SK-N-SH (cell line): ENCODE measurements around the gene FBN2. TPM values are rescaled to one million over a fixed set of nuclear protein-coding genes. Genes with fewer than 3 reads are reported as not detected.

Experiments used
- CTCF ChIA-PET: fragments of 300-600, 350-600 bp; formaldehyde crosslinking; extraction: SDS; loops from one replicate; lab custom pipeline; 2021; lab: Yijun Ruan, JAX
- POLR2A ChIA-PET: fragments of 350-600 bp; sonication (Branson Sonifier 250); formaldehyde crosslinking; extraction: SDS; loops from one replicate; lab custom pipeline; 2020; ENCODE audit warnings: antibody characterized with exemption, inconsistent platforms; lab: Yijun Ruan, JAX
- DNase-seq: peaks from one replicate; pipeline ENCODE4 v3.0.0; 2012
- H2AFZ ChIP-seq: fragments of 200-600 bp; sonication (generic); 2 replicates; pipeline ENCODE4 v1.8.1; 2016; ENCODE audit warnings: antibody characterized with exemption, mild to moderate bottlenecking, low read depth
- H3F3A ChIP-seq: fragments of 200-600 bp; sonication (generic); replicated peaks from 2 replicates; pipeline ENCODE3; 2016; ENCODE audit warnings: antibody characterized with exemption, mild to moderate bottlenecking; ENCODE audit not compliant: insufficient read depth
- H3K27ac ChIP-seq, 2 experiments: fragments of 200-500 bp in 1 of 2; fragments of 200-600 bp in 1 of 2; sonication (Bioruptor generic) in 1 of 2; sonication (generic), shearing (Covaris generic) in 1 of 2; 2 replicates each; pipeline versions ENCODE4 v1.5.1 to v1.6.1; 2014 to 2016; ENCODE audit warnings: low read depth in 2 of 2, inconsistent platforms in 1 of 2, low read length in 1 of 2, mild to moderate bottlenecking in 1 of 2, mixed read lengths in 1 of 2
- H3K27me3 ChIP-seq: fragments of 200-600 bp; sonication (generic), shearing (Covaris generic); 2 replicates; pipeline ENCODE4 v1.6.1; 2016; ENCODE audit warnings: mixed run types; ENCODE audit not compliant: insufficient read depth
- H3K36me3 ChIP-seq, 2 experiments: fragments of 200-500 bp in 1 of 2; fragments of 200-600 bp in 1 of 2; sonication (Bioruptor generic) in 1 of 2; sonication (generic) in 1 of 2; replicated peaks in 1 of 2; 2 replicates each; pipeline versions ENCODE3 to v1.5.1; 2014 to 2016; ENCODE audit warnings: low read length in 1 of 2, mild to moderate bottlenecking in 1 of 2; ENCODE audit not compliant: insufficient read depth in 2 of 2, control insufficient read depth in 1 of 2
- H3K4me1 ChIP-seq, 2 experiments: fragments of 200-500 bp in 1 of 2; fragments of 200-600 bp in 1 of 2; sonication (Bioruptor generic) in 1 of 2; sonication (generic), shearing (Covaris generic) in 1 of 2; 2 replicates each; pipeline versions ENCODE4 v1.5.1 to v1.6.1; 2014 to 2016; ENCODE audit warnings: low read depth in 1 of 2, low read length in 1 of 2, mixed run types in 1 of 2; ENCODE audit not compliant: insufficient read depth in 2 of 2, control insufficient read depth in 1 of 2
- H3K4me2 ChIP-seq: fragments of 200-600 bp; sonication (generic), shearing (Covaris generic); 2 replicates; pipeline ENCODE4 v1.6.1; 2017; ENCODE audit warnings: mixed run types
- H3K4me3 ChIP-seq, 2 experiments: fragments of 200-500 bp in 1 of 2; fragments of 200-600 bp in 1 of 2; sonication (Bioruptor generic) in 1 of 2; sonication (generic), shearing (Covaris generic) in 1 of 2; 2 replicates each; pipeline versions ENCODE4 v1.5.1 to v1.8.1; 2014 to 2016; ENCODE audit warnings: low read depth in 2 of 2, inconsistent platforms in 1 of 2, low read length in 1 of 2, mild to moderate bottlenecking in 1 of 2, mixed read lengths in 1 of 2, moderate library complexity in 1 of 2
- H3K79me2 ChIP-seq: fragments of 200-600 bp; sonication (generic); 2 replicates; pipeline ENCODE4 v1.8.1; 2017; ENCODE audit warnings: mild to moderate bottlenecking; ENCODE audit not compliant: insufficient read depth
- H3K9ac ChIP-seq: fragments of 200-600 bp; sonication (generic); 2 replicates; pipeline ENCODE4 v1.6.1; 2017; ENCODE audit warnings: mixed run types
- H3K9me2 ChIP-seq: fragments of 200-600 bp; sonication (generic); 2 replicates; pipeline ENCODE4 v1.6.1; 2017; ENCODE audit warnings: mixed run types
- H3K9me3 ChIP-seq: fragments of 200-600 bp; sonication (generic); 2 replicates; pipeline ENCODE4 v1.6.1; 2017; ENCODE audit warnings: mixed run types, mild to moderate bottlenecking, moderate library complexity
- H4K20me1 ChIP-seq: fragments of 200-600 bp; sonication (generic); 2 replicates; pipeline ENCODE4 v1.6.1; 2017; ENCODE audit warnings: mild to moderate bottlenecking, mixed run types; ENCODE audit not compliant: insufficient read depth
- CHD2 ChIP-seq: fragments of 150-350 bp; IDR thresholded peaks from 2 replicates; pipeline ENCODE4 v1.6.1; 2018; ENCODE audit warnings: low read length; ENCODE audit not compliant: partially characterized antibody
- CTCF ChIP-seq: fragments of 200-600 bp; sonication (generic); IDR thresholded peaks from 2 replicates; pipeline ENCODE4 v1.6.1; 2017; ENCODE audit warnings: antibody characterized with exemption, mild to moderate bottlenecking, moderate library complexity
- FOSL2 ChIP-seq: IDR thresholded peaks from 2 replicates; pipeline ENCODE4 v1.4.0; 2012; ENCODE audit warnings: low read depth, mild to moderate bottlenecking, moderate library complexity, borderline replicate concordance
- FOXJ3 ChIP-seq: sonication (generic); formaldehyde crosslinking; IDR thresholded peaks from 2 replicates; pipeline ENCODE4 v1.5.1; 2020; ENCODE audit warnings: mild to moderate bottlenecking, missing genetic modification reagents
- GATA2 ChIP-seq: sonication (generic); formaldehyde crosslinking; IDR thresholded peaks from 2 replicates; pipeline ENCODE4 v1.5.0; 2020; ENCODE audit warnings: mild to moderate bottlenecking, missing genetic modification reagents
- JUND ChIP-seq: IDR thresholded peaks from 2 replicates; pipeline ENCODE4 v1.4.0; 2012
- NFIC ChIP-seq: IDR thresholded peaks from 2 replicates; pipeline ENCODE4 v1.4.0; 2012; ENCODE audit warnings: borderline replicate concordance
- NRF1 ChIP-seq: IDR thresholded peaks from 2 replicates; pipeline ENCODE4 v1.6.1; 2012; ENCODE audit warnings: low read depth, mild to moderate bottlenecking, low read length
- RAD21 ChIP-seq: IDR thresholded peaks from 2 replicates; pipeline ENCODE4 v1.6.1; 2012; ENCODE audit warnings: mild to moderate bottlenecking, low read length
- RCOR1 ChIP-seq: fragments of 150-350 bp; IDR thresholded peaks from 2 replicates; pipeline ENCODE4 v1.6.1; 2017; ENCODE audit warnings: antibody characterized with exemption, low read length
- RXRA ChIP-seq: IDR thresholded peaks from 2 replicates; pipeline ENCODE4 v1.4.0; 2012; ENCODE audit warnings: low read depth, mild to moderate bottlenecking, borderline replicate concordance
- SIN3A ChIP-seq: IDR thresholded peaks from 2 replicates; pipeline ENCODE4 v1.6.1; 2012; ENCODE audit warnings: low read depth, mild to moderate bottlenecking, low read length, moderate library complexity, borderline replicate concordance
- TEAD4 ChIP-seq: IDR thresholded peaks from 2 replicates; pipeline ENCODE4 v1.4.0; 2012; ENCODE audit warnings: mild to moderate bottlenecking, borderline replicate concordance; ENCODE audit not compliant: insufficient read depth
- USF2 ChIP-seq: fragments of 150-350 bp; IDR thresholded peaks from 2 replicates; pipeline ENCODE4 v1.6.1; 2017; ENCODE audit warnings: antibody characterized with exemption, low read length, low read depth, borderline replicate concordance
- YY1 ChIP-seq: IDR thresholded peaks from 2 replicates; pipeline ENCODE4 v1.4.0; 2012; ENCODE audit warnings: low read depth, mild to moderate bottlenecking
- ZBTB33 ChIP-seq: IDR thresholded peaks from 2 replicates; pipeline ENCODE4 v1.4.0; 2012; ENCODE audit warnings: low read depth, borderline replicate concordance
- WGBS: methylation state at CpG from one replicate; pipeline ENCODE4 v1.1.6; 2017; ENCODE audit warnings: low lambda C conversion rate; 5-methylcytosine and 5-hydroxymethylcytosine counted together
- polyA plus RNA-seq, 3 experiments: library from polyadenylated mRNA; depleted of rRNA; stranded (reverse); fragments of >200 nt; gene quantifications; 2 replicates each; pipeline ENCODE4 v1.2.3, GENCODE V29; 2012
- TF ChIP-seq, protein P1 (sequence below): IDR thresholded peaks from 2 replicates; pipeline ENCODE4 v1.4.0; 2012; ENCODE audit warnings: low read depth
- TF ChIP-seq, protein P2 (sequence below): fragments of 150-350 bp; IDR thresholded peaks from 2 replicates; pipeline ENCODE4 v1.6.1; 2016; ENCODE audit warnings: mild to moderate bottlenecking, low read depth, low read length

The FBN2 gene
- polyA plus RNA-seq, 1 of the 3 experiments (the other 2 are of a cell fraction) = 2.2 TPM

- no peak for TF ChIP-seq TEAD4
- TF ChIP-seq RAD21 = no peak
Measured at GRCh38 chr5:128362370-128362769, 175.7 kb downstream of the FBN2 start (continued).

- no peaks in the 10 kb centered on the region for H3K9me2 ChIP-seq
- H3K27ac ChIP-seq = no peak overlapping the region
- no peak overlapping the region for H3K9ac ChIP-seq
- CTCF ChIA-PET = no interaction called here
- H3K4me3 ChIP-seq = no peak overlapping the region
- no peaks in the 10 kb centered on the region for H3F3A ChIP-seq
- H2AFZ ChIP-seq = no peak overlapping the region
- no peaks in the 10 kb centered on the region for H3K36me3 ChIP-seq
- H4K20me1 ChIP-seq = no peaks in the 10 kb centered on the region
- WGBS = 13% methylated on average over 1 of the region's 1 CpG
- POLR2A ChIA-PET = no interaction called here
- H3K4me1 ChIP-seq = no peaks in the 10 kb centered on the region; a peak in 1 of 4 replicates
- H3K4me2 ChIP-seq = no peak overlapping the region
- peaks cover 6% of the 10 kb centered on the region; the same call in 1 of the 2 replicates for H3K27me3 ChIP-seq
- H3K79me2 ChIP-seq = no peaks in the 10 kb centered on the region
- no peak for DNase-seq
- H3K9me3 ChIP-seq = no peaks in the 10 kb centered on the region
- TF ChIP-seq FOSL2 (no peak), JUND (no peak), SIN3A (no peak), CHD2 (no peak), CTCF (no peak), GATA2 (CRISPR knock-in tag) (no peak), NFIC (no peak), FOXJ3 (CRISPR knock-in tag) (no peak), RCOR1 (no peak)
- TF ChIP-seq, protein P1, sequence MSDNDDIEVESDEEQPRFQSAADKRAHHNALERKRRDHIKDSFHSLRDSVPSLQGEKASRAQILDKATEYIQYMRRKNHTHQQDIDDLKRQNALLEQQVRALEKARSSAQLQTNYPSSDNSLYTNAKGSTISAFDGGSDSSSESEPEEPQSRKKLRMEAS = no peak
- TF ChIP-seq, protein P2, sequence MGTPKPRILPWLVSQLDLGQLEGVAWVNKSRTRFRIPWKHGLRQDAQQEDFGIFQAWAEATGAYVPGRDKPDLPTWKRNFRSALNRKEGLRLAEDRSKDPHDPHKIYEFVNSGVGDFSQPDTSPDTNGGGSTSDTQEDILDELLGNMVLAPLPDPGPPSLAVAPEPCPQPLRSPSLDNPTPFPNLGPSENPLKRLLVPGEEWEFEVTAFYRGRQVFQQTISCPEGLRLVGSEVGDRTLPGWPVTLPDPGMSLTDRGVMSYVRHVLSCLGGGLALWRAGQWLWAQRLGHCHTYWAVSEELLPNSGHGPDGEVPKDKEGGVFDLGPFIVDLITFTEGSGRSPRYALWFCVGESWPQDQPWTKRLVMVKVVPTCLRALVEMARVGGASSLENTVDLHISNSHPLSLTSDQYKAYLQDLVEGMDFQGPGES = no peak
- TF ChIP-seq, all 33 proteins: peak for 0
Measured at GRCh38 chr5:128358826-128359225, 179.2 kb downstream of the FBN2 start.

GRCh38 chr5:128357226-128357625 lies 180.8 kb downstream of the FBN2 start:
- Histone ChIP-seq H3F3A (no peaks in the 10 kb centered on the region), H3K4me2 (no peak overlapping the region), H3K4me3 (no peak overlapping the region), H4K20me1 (no peaks in the 10 kb centered on the region), H3K4me1 (no peaks in the 10 kb centered on the region; a peak in 1 of 4 replicates), H3K9me2 (no peaks in the 10 kb centered on the region), H3K27ac (no peak overlapping the region), H3K36me3 (no peaks in the 10 kb centered on the region), H3K27me3 (peaks cover 6% of the 10 kb centered on the region; the same call in 1 of the 2 replicates), H2AFZ (no peak overlapping the region), H3K79me2 (no peaks in the 10 kb centered on the region), H3K9me3 (no peaks in the 10 kb centered on the region), H3K9ac (no peak overlapping the region)
- ChIA-PET POLR2A (no interaction called here), CTCF (no interaction called here)
- 32% methylated on average over 3 of the region's 3 CpGs for WGBS
- TF ChIP-seq JUND (no peak), RXRA (no peak), RAD21 (no peak), ZBTB33 (no peak), USF2 (no peak), FOSL2 (no peak), YY1 (no peak), NRF1 (no peak)
- DNase-seq = no peak
